T1000 (cell line): Measurements from ENCODE around the gene LINGO4.

Experiments used
- DNase-seq: peaks from one replicate; lab custom pipeline; 2025; ENCODE audit warnings: mixed read lengths; lab: John Stamatoyannopoulos, UW

LINGO4 gene

DNA sequence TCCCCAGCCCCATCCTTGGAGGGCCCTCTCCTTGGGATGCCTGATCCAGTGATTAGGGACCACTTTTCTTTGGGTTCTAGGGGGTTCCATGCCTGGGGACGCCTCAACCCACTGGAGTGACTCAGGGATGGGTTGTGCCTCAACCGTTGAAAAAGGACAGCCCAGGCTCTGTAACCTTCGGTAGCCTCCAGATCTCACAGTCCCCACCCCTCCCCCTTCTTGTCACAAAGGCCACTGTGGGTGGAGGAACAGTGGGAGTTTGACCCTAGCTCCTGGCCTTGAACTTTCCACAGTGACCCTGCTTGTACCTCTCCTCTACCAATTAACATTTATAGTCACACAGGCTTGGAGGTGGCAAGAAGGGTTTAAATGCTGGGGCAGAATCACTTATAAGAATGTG is 29.0 kb upstream of the LINGO4 start:
- no peak for DNase-seq

GRCh38 chr1:151833172-151833900 is 28.1 kb upstream of the LINGO4 start:
- no peak for DNase-seq

GRCh38 chr1:151832318-151832980 is 27.2 kb upstream of the LINGO4 start:
- no peak for DNase-seq

DNA sequence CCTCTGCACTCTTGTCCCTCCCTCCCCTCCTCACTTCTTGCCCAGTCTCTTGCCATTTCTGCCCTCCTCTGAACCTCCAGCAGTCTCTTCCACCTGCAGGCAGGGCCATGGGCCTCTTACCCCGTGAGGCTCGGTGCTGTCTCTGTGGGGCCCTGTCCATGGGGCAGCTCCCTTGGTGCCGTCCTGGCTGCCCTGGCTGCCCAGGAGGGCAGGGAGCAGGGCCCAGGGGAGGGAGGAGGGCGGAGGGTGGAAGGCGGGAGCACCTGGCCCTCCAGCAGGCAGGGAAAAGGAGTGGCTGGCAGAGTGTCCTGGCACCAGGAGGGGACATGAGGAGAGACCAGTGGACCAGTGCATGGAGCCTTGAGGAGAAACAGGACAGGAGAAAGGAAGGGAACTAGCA is 26.4 kb upstream of the LINGO4 start, which contains the start of gene RORC:
TSS of gene RORC (minus strand) at position 198 of the 400 bp plus-strand sequence. CDS start at position 160, 38 bp downstream.
- DNase-seq, result no peak

DNA sequence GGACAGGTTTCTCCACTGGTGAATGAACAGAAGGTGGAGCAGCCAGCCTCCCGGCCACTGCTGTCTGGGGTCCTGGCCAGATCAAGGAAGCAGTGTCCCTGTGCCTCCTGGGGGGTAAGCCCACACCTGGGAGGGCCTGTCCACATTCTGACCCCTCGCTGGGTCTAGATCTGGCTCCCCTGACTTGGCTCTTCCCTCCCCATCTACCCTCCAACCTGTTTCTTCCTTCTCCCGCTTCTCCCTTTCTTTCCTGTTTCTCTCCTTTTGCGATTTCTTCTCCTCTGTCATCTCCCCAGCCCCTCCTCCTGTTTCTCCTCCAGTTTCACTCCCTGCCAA is 26.0 kb upstream of the LINGO4 start:
- no peak for DNase-seq

GRCh38 chr1:151830055-151830454 is 24.8 kb upstream of the LINGO4 start:
- DNase-seq, result no peak

DNA sequence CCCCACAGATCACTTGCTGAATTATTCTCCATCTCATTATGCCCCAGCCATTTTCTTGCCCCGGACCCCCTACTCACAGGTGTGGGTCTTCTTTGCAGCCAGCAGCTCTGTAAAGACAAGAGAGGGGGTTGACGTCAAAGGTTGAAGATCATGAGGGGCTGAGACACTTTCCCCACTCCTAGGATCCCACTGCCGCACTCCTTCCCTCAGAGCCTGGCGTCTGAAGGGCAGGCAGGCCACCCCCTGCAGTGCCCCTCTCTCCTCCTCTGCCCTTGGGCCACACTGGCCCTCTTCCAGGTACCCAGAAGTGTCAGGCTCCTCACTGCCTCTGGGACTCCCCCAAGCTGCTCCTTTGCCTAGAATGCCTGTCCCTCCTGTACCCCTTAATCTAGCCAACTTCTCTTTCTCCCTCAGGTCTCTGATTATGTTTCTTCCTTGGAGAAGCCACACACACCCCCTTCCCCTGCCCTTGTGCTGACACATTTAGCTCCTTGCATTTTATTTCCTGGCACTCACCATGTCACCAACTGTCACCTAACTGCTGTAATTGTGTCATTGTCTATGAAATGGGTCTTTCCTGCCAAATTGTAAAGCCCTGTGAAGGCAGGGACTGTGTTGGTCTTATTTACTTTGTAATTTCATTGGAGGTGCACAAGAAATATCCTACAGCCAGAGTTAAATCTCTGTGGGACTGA is 24.3 kb upstream of the LINGO4 start:
- no peak for DNase-seq

DNA sequence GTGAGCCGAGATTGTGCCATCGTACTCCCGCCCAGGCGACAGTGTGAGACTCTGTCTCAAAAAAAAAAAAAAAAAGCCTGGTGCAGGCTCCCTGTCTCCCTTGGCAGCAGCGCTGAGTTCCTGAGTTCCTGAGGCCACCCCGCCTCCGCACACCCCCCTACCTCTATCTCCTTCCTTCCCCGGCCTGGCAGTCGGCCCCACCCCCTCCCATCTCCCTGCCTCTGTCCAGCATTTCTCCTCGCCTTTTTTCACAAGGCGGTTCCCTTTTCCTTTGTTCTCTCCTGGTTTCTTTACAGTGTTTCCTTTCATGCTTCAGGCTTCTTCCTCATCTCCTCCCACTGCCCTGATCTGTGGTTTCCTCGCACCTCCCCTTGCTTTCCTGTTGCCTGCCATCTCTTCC is 23.7 kb upstream of the LINGO4 start:
- DNase-seq, result no peak

- no peak for DNase-seq
Measured at GRCh38 chr1:151827853-151828252, 22.6 kb upstream of the LINGO4 start.

GRCh38 chr1:151825751-151826660 is 20.8 kb upstream of the LINGO4 start:
- no peak for DNase-seq

DNA sequence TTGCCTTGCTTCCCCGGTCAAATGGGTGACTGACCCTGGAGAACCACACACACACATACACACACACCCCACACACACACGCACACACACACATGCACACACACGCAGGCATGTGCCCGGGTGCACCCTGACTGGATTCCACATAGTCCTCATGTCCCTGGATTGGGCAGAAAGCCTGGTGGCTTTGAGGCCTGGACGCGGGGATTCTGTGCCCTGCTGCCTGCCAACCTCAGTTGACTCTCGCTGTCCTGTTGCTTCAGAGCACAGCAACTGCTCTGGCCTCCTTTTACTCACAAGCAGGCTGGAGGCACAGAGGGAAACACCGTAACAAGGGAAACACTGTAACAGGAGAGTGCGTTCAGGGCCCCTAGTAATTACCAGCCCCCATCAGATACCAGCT is 20.0 kb upstream of the LINGO4 start:
- DNase-seq, result no peak

GRCh38 chr1:151823175-151823574 is 18.0 kb upstream of the LINGO4 start:
- DNase-seq, result no peak

GRCh38 chr1:151822404-151822803 is 17.2 kb upstream of the LINGO4 start:
- DNase-seq, result no peak

DNA sequence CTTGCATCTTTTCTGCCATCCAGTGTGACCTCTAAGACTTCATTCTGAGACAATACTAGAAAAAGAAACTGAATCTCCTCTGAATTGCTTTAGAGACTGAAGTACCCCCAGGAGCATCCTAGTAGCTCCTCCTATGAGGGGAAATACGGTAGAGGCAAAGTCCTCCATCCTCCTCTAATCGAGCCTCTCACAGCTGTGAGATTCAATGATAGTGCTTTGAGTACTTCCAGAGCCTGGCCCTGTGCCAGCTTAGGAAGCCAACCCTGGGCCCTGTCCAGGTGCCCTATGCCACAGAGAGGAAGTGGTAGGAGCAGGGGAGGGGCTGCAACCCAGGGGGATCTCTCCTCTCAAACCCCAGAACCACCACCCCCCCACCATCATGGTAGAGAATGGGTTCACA is 15.7 kb upstream of the LINGO4 start:
- no peak for DNase-seq

GRCh38 chr1:151819976-151820623 is 14.9 kb upstream of the LINGO4 start:
- no peak for DNase-seq

GRCh38 chr1:151819227-151819835 is 14.1 kb upstream of the LINGO4 start:
- DNase-seq, result no peak

GRCh38 chr1:151817353-151817730 is 12.1 kb upstream of the LINGO4 start:
- no peak for DNase-seq

- DNase-seq, result no peak
Measured at GRCh38 chr1:151816548-151817352, 11.5 kb upstream of the LINGO4 start.

DNA sequence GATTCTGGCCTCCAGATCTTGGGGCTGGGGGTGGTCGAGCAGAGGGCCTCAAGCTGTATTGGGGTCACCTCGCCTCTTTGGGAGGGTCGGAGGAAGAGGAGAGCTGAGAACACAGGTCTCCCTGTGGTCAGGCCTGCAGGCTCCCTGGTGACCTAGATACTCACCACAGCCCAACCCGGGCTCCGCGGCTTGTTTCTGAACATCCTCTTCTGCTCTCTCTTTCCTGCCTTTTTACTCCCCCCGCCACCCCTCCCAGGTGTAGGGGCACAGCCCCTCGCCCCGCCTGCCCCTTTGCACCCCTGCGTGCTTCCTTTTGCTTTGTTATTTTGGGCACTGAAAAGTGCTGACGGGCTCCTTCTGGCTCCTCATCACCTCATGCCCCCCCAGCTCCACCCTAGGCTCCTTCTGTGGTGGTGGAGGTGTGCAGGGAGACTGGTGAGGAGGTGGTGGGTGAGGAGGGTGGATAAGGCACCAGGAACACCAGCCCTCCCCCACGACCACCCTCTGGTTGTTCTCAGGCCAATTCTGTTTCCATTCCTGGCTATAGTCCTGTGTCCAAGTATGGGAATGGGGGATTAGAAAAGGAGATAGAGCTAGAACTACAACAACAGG is 10.6 kb upstream of the LINGO4 start:
- no peak for DNase-seq

GRCh38 chr1:151814971-151815545 is 9.8 kb upstream of the LINGO4 start:
- DNase-seq, result no peak
